Stimulated activated CD4-positive, alpha-beta T cell treated with anti-CD3 and anti-CD28 coated beads, Interleukin-1b, Interleukin-23, amount 100 ng/mL, for 24 hours (primary cell): ENCODE measurements around the gene LAMA5.

Source experiments
- DNase-seq, 4 experiments: peaks; one replicate each; pipeline ENCODE4 v3.0.0-alpha.2; 2020; ENCODE audit warnings: low read depth in 4 of 4, low spot score in 1 of 4

LAMA5 gene

DNA sequence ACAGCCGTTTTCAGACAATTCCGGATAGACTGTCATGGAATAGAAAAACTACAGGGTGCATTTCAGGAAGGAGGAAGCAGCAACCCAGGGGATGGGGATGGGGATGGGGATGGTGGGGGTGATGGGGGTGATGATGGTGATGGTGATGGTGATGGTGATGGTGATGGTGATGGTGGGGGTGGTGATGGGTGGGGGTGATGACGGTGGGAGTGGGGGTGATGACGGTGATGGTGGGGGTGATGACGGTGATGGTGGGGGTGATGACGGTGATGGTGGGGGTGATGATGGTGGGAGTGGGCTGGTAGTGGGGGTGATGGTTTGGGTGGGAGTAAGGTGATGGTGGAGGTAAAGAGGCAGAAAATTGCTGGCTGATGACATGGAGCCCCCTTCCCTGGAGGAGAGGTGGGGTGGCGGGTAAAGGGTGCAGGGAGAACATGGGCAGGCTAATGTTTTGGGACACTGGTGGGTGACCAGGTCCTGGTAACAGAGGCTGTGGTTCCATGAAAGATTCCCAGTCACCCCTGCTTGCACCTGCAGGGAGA lies 17.5 kb downstream of the LAMA5 start:
- DNase-seq: no peak

DNA sequence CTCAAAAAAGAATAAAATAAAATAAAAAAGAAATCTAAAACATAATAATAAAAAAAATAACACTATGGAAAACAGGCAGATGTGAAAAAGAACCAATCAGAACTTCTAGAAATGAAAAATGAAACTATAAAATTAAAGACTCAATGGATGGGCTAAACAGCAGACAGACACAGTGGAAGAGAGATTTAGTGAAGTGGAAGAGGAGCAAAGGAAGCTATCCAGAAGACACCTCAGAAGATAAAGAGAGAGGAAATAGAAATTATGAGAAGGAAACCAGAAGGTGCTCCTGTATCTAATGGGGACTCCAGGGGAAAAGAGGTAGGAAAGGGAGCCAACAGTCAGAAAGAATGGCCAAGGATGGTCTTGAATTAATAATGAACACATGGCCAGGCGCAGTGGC lies 18.5 kb downstream of the LAMA5 start:
- no peak for DNase-seq

DNA sequence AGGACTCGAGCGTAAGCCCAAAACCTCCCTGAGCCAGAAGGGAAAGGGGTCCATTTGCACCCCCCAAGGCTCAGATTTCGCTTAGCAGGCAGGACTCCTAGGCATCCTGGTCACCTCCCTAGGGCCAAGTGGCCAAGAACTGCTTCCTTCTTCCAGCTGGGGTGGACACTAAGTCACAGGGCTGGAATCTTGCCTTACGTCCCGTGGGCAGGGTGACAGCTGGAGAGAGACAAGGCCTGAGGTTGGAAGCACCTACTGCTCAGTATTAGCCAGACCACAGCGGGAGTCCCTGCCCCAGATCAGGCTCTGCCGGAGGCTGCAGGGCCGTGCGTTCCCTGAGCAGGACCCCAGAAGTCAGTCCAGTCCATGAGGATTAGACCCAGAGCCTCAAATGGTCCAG lies 19.7 kb downstream of the LAMA5 start:
- no peak for DNase-seq

DNA sequence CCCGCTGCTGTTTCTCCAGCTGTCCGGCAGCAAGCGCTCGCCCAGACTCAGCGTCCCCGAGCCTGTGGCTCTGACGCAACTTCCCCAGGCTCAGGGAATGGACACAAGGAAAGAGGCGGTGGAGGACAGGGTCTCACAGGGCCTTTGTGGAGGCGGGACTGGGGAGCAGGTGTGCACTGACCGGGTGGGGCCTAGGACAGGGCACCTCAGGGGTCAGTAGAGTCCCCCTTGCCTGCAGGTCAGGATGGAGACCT lies 20.0 kb downstream of the LAMA5 start:
- no peak for DNase-seq

DNA sequence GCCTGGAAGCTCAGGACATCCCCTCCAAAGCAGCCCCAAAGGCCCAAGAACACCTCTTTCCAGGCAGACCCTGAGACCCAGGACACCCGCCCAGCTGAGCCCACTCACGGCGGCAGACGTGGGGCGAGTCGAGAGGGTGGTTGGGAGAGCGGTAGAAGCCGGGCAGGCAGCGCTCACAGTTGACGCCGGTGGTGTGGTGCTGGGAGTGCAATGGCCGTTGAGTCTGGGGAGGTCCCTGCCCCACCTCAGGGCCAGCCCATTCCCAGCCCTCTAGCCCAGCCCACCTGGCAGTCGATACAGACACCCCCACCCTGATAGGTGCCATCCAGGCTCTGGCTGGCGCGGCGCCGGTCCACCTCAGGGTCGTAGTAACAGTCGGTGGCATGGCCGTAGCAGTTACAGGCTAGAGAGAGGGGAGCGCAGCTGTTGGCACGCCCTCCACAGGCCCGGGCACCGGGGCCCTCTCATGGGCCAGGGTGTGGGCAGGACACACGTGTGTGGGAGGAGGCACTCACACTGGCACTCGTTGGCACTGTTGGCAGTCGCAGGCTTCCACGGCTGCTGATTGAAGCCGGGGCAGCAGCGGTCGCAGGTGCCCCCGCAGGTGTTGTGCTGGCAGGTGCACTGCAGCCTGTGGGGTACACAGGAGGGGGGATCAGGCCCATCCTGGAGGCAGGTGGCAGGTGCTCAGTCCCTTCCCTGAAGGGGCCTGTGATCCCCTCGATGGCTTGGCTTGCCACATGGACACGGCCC lies 20.5 kb downstream of the LAMA5 start:
- no peak for DNase-seq

DNA sequence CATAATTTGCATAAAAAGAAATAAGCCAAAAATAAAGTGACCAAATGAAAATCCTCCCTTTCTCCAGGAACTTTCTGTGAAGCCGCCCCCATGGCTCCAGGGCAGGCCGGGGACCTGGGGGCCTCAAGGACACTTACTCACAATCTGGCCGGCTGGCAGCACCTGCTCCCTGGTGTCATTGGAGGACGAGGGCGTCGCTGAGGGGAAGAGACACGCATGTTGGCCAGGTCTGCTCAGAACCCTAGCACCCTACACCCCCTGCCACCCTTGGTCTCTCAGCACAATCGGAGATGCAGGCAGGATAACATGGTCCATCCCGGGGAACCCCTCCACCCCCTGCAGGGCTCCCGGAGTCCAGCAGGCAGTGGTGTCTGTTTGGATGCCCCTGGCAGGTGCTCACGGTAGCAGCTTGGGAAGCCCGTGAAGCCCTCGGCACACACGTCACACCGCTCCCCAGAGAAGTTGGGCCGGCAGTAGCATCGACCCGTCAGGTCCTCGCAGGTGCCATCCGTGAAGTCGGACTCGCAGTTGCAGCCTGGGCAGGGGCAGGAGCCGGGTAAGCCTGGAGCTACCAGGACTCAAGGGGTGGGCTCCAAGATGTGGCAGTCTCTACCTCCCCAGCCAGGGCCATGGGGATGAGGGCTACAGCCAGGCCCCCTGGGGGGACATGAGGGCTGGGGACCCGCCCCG lies 21.3 kb downstream of the LAMA5 start:
- no peak for DNase-seq

DNA sequence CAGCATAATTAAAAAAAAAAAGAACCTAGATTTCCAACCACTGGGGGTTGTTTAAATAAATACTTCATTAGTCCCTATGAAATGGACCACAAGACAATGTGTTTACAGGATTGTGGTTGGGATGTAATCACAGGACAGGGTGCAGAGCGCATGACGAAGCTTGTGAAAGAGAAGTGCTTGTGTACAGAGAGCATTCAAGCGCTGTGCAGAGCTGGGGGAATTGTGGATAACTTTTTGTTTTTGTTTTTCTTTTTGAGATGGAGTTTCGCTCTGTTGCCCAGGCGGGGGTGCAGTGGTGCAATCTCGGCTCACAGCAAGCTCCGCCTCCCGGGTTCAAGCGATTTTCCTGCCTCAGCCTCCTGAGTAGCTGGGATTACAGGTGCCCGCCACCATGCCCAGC lies 22.3 kb downstream of the LAMA5 start:
- DNase-seq: no peak

DNA sequence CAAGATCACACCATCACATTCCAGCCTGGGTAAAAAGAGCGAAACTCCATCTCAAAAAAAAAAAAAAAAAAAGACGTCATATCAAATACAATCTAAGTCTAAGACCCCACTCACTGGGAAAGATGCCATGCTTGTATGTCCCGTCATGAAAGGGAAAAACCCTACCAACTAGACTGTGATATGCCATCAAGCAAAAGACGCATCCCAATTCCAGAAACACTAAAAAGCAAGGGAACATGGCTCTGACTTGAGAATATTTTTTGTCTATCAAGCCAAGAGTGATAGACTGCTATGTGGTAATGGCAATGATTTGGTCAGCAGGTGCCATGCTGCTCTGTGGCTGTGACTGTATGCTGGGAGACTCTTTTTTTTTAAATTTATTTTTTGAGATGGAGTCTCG lies 23.0 kb downstream of the LAMA5 start:
- no peak for DNase-seq

DNA sequence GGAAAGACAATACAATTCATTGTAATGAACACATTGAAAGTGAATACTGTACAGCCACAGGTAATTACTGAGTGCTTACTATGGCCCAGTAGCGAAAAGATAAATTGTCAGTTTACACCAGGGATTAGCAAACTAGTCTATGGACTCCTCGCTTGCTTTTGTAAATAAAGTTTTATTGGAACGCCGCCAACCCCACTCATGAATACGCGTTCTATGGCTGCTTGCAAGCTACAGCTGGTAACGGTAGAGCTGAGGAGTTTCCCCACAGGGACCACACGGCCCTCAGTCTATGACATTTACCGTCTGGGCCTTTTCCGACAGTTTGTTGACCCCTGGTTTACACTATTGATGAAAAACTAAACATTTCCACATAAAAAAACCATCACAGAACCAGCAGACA lies 24.2 kb downstream of the LAMA5 start:
- DNase-seq: no peak

DNA sequence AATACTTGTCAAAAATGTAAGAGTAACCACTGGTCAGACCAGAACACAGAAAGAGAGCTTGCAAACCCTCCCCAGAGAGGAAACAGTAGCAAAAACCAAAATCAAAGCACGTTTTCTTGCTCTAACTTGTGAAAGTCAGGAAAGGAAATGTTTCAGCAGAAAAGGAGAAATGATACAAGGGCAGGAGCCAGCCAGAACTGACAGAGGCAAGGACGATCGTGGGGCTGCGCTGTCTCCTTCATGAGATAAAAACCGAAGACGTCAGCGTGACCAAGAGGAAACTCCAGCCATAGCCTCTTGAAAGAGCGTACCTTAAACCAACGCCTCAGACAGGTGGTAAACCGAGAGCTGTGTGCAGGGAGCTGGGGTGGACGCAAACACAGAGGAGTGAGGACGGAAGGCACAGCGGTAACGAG lies 27.5 kb downstream of the LAMA5 start:
- no peak for DNase-seq

DNA sequence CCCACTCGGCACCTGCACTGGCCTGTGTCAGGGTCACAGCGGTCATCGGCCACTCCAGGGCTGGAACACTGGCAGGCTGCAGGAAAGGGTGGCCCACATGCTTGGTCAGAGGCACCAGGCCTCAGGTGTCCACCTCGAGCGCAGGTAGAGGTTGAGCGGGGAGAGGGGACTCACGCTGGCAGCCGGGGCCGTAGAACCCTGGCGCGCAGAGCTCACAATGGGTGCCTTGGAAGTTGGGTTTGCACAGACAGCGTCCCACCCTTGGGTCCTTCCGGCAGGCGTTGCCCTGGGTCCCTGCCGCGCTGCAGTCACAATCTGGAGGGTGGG lies 28.9 kb downstream of the LAMA5 start:
- no peak for DNase-seq

DNA sequence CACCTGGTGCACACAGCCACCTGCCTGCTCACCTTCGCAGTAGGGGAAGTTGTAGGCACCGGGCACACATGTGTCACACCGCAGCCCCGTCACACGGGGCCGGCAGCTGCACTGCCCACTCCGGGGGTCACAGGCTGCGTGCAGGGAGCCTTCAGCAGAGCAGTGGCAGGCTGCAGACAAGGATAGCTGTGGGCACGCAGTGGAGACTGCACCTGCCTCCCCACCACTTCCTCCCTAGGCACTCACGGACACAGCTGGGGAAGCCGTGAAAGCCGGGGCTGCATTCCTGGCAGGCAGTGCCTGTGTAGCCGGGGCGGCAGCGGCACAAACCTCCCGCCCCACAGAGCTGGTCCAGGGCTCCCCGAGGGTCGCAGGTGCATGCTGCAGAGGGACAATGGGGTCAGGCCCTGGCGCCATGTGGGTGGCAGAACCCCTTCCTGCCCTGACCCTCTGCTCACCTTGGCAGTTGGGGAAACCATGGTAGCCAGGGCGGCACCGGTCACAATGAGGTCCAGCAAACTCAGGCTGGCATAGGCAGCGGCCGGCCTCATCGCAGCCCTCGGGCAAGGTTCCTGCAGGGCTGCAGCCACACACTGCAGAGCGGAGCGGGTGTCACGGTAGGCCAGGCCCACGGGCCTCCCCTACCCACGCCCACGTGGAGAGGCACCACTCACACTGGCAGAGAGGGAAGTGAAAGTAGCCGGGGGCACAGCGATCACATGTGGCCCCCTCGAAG lies 29.4 kb downstream of the LAMA5 start:
- DNase-seq: no peak

DNA sequence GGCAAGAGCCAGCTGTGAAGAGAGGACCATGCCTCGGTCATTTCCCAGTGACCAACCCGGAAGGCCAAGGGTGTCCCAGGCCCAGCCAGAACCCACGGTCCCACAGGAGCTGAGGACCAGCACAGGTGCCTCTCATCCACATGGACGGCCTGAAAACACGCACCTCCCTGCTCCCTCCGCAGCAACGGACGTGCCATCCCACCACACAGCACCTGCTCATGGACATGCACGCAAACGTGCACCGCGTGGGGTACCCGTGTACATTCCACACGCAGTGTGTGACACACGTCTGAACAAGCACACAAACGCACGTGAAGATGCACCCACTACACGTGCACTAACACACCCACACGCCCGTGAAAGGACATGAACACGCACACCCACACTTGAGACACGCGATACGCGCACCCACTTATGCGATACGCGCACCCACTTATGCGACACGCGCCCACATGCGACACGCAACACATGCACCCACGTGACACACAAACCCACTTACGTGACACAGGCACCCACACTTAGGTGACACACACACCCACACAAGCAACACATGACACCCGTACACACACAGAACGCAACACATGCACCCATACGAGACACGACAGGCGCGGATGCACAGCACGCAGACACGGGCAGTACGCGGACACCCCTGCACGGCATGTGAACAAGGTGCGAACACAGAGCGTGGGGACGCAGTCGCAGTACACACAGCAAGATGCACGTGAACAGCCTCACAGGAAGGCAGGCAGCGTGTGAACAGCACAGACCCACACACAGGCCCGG lies 30.1 kb downstream of the LAMA5 start:
- DNase-seq: no peak

DNA sequence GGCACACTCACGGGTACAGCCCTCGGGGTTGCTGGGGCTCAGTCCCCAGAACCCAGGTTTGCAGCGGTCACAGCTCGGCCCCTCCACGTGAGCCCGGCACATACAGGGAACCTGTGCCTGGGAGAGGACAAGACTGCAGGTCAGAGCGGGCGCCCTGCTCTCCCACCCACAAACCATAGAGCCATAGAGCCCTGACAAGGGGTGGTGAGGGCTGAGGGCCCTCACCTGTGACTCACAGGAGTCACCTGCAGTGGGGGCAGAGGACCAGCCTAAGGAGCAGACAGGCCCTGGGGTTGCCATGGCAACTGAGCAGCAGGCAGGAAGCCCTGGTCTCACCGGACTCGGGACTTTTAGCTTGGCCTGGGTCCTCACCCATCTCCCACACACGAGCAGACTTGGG lies 30.8 kb downstream of the LAMA5 start:
- DNase-seq: no peak

DNA sequence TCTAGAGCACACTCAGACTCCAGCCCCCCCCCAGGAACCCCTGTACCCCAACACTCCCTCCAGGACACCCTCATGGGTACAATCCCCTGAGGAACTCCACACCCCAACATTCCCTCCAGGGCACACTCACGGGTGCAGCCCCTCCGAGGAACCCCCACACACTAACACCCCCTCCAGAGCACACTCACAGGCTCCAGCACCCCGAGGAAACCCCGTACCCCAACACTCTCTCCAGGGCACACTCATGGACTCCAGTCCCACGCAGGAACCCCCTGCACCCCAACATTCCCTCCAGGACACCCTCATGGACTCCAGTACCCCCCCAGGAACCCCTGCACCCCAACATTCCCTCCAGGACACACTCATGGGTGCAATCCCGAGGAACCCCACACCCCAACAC lies 31.6 kb downstream of the LAMA5 start:
- no peak for DNase-seq

DNA sequence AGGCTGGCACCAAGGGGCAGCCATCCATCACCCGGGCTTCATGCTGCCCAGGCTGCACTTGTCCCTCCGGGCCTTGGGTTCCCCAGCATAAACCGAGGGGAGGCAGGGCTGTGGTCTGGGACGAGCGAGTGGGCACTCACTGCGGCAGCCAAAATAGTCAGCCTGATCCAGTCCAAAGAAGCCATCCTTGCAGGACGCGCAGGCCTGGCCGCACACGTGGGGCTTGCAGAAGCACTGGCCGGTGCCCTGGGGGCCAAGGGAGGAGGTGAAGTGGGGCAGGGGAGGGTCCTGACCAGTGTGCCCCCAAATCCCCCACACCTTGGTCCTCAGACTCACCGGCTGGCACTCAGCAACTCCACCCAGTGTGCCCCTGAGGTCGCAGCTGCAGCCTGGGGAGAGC lies 32.2 kb downstream of the LAMA5 start:
- DNase-seq: no peak

DNA sequence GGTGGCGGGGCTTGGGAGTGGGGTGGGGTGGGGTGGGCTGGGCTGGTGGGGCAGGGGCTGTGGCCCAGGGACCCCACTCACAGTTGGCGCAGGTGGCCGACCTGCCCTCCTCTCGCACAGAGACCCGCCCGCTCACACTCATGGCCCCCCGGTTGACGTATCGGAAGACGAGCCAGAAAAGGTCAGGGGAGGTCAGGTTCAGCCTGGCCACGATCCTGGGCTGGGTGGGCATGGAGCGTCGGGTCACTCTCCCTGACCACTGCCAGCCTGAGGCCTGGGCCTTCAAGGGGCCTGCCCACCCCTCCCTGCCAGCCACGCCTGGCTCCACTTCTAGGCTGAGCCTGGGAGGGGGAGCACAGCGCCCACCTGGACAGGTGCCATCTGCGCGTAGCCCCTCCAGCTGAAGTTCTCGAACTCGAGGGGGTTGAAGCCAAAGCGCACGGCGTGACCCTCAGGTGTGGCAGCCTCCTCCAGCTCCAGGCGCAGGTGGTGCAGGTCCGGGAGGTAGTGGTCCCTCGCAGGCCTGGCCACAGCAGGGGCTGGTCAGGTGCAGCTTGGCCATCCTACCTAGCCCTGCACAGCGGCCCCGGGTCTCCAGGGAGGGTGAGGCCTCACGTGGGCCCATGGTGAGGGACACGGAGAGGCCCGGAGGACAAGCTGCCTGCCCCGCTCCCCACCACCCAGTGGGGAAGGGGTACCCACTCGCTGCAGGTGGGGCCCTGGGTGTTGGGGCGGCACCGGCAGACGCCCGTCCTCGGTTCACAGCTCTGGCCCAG lies 33.1 kb downstream of the LAMA5 start:
- no peak for DNase-seq

DNA sequence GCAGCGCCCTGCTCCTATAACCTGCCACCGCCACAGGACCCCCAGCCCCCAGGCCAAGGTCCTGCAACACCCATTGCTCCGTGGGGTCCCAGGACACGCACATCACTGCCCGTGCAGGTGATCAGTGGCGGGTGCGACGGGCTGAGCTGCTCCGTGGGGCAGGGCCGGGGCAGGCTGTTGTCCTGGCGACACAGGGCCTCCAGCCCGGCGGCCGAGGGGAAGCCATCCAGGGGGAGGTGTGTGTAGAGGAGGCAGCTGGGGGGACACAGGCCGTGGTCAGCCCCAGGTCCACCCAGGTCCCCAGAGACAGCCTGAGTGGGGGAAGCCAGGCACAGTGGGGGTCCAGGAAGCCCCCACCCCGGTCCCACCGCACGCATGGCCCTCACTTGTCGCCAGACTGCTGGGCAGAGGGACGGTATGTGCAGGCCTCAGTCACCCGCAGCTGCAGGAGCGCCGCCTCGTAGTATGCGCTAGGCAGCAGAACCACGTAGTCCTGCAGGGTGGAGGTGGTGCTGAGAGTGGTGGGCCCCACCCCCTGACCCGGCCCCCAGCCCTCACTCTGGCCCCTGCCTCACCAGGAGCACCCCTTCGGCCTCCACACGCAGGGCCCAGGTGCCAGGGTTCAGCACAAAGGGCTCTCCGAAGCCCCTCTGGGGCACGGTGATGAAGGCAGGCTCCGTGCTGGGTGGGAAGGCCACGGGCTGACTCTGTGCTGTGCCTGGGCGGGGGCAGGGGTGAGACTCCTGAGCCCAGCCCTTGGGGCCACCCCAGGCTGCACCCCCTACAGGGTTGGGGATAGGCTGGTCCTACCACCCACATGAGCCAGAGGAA lies 33.9 kb downstream of the LAMA5 start:
- no peak for DNase-seq

DNA sequence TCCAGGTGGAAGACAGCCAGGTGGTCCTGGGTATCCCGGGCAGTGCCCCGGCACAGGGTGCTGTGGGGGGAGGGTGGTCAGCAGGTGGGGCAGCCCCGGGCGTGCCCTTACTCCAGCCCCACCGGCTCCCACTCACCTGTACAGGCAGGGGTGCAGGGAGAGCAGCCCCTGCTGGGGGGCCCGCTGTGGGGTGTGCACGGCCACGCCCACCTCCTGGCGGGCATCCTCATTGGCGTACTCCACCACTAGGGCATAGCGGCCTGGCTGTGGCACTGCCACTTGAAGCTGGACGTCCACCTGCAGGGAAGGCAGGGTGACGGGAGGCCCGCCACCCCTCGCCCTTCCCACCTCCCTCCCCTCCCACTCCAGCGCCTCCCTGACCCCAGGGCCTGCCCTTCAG lies 34.7 kb downstream of the LAMA5 start:
- DNase-seq: no peak

DNA sequence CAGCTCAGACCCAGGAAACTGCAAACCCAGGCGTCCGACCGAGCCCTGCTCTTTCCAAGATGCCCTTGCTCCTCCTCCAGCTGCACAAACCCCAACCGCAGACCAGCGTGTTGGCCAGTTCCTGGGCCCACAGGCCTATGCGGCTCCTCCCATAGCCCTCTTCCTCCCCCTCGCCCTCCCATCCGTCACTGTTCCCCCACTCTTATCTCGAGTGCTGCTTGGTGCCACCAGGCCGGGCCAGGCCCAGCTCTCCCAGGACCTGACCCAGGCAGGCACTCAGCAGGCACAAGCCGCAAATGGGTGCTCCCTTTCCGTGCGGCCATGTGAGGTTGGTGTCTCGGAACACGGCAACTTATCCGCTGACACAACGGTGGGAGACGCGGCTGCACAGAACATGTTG lies 35.8 kb downstream of the LAMA5 start:
- no peak for DNase-seq
